Mucosa of stomach (tissue), 1 donor: ENCODE measurements around the gene ADCK2.
"Not testable (repeated sequence)": the region's sequence is repeated elsewhere in the genome, so short reads cannot be mapped to it uniquely, and the experiment has no call there.

Source experiments
- H3K27me3 ChIP-seq: one replicate; pipeline ENCODE4 v1.7.0; 2013; ENCODE audit warnings: mild to moderate bottlenecking, low read length; ENCODE audit not compliant: control insufficient read depth, insufficient read depth
- H3K36me3 ChIP-seq: one replicate; pipeline ENCODE4 v1.7.0; 2013; ENCODE audit warnings: low read length; ENCODE audit not compliant: control insufficient read depth, insufficient read depth
- H3K4me1 ChIP-seq: one replicate; pipeline ENCODE4 v1.7.0; 2013; ENCODE audit warnings: mild to moderate bottlenecking, low read length; ENCODE audit not compliant: control insufficient read depth, insufficient read depth
- H3K4me3 ChIP-seq: one replicate; pipeline ENCODE4 v1.7.0; 2013; ENCODE audit warnings: low read length
- H3K9ac ChIP-seq: one replicate; pipeline ENCODE4 v1.7.0; 2013; ENCODE audit warnings: mild to moderate bottlenecking, low read length, moderate library complexity
- H3K9me3 ChIP-seq: one replicate; pipeline ENCODE4 v1.7.0; 2013; ENCODE audit warnings: mild to moderate bottlenecking, low read length, moderate library complexity; ENCODE audit not compliant: control insufficient read depth
- donor health status: Pancreatic carcinoma.

The ADCK2 gene

GRCh38 chr7:140639366-140640053 is 33.2 kb upstream of the ADCK2 start:
- Histone ChIP-seq H3K9me3 (no peaks in the 10 kb centered on the region), H3K4me3 (no peak overlapping the region), H3K27me3 (peaks cover 50% of the 10 kb centered on the region), H3K4me1 (peaks cover 2% of the 10 kb centered on the region), H3K36me3 (no peaks in the 10 kb centered on the region), H3K9ac (peak overlapping the region; percentile 49)

GRCh38 chr7:140640060-140640637 is 32.6 kb upstream of the ADCK2 start:
- H3K4me3 ChIP-seq, result no peak overlapping the region
- H3K27me3 ChIP-seq, result peaks cover 50% of the 10 kb centered on the region
- no peaks in the 10 kb centered on the region for H3K36me3 ChIP-seq
- H3K9ac ChIP-seq, result peak overlapping the region; percentile 49
- peaks cover 2% of the 10 kb centered on the region for H3K4me1 ChIP-seq
- H3K9me3 ChIP-seq, result no peaks in the 10 kb centered on the region

DNA sequence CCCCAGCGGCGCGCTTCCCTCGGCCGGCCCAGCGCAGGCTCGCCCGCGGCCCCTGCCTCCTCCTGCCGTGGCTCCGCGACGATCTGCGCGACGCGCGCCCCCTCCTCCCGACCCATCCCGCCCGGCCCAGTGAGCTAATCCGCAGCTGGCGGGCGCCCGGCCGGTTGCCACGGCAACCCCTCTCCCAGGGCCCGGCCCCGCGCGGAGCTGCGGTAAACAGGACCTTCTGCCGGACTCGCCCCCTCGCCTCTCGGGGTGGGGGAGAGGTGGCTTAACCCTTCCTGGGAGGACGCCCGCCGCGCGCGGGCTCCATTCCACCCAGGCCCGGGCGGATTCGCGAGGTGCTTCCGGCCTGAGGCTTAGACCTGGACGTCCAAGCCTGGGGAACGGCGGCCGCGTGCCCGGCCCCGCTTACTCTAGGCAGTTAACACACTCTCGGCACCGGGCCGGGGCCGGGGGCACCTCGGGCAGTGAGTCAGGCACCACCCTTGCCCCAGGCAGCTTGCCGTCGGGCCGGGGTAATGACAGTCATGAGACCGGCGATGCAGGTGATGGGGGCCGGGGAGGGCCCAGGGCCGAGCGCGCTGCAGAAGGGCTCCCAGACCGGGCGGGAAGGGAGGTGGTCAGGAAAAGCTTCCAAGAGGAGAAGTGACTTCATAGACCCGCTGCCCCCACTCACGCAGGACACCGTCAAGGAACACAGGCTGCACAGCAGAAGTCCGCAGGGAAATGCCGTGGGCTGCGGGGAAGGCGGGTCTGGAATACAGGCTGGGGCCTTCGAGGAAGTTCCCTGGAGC is 31.8 kb upstream of the ADCK2 start, which contains the start of gene DENND2A:
DENND2A (minus strand) TSS at position 87 of the 797 bp plus-strand sequence. CDS start 38,416 bp downstream, outside the sequence.
- H3K9me3 ChIP-seq, result no peaks in the 10 kb centered on the region
- H3K27me3 ChIP-seq, result peaks cover 46% of the 10 kb centered on the region
- H3K9ac ChIP-seq, result peak within 1 kb of the TSS; percentile 53
- no peak within 1 kb of the TSS for H3K4me3 ChIP-seq
- H3K36me3 ChIP-seq, result no peaks in the 10 kb centered on the region
- H3K4me1 ChIP-seq, result peaks cover 2% of the 10 kb centered on the region

DNA sequence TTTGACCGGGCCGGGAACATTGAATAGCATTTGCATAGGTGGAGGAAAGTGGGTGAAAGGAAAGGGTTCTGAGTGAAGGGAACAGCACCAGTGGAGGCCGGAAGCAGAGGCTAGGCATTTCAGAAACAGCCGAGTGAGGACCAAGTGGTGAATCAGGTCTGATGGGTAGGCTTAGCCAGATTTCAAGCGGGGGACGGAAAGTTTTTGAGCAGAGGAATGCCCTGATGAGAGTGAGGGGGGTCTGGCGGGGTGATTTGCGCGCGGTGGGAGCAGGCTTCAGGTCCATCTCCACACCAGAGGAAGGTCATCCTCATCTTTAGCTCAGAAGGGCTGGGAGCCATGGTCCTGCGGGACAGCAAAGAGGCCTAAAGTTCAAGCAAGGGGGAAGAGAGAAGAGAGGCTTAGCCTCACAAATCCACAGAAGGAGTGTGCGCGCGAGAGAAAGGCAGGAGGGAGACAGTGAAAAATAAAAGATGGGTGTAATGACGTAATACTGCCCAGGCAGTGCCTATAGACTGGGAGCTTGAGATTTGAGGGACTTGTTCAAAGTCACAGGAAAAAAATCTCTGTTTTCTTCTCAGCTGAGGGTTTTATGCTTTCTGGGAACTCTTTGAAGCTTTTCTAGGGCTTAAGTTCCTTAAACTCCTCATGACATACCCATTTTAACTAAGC is 31.1 kb upstream of the ADCK2 start:
- Histone ChIP-seq H3K4me1 (peaks cover 2% of the 10 kb centered on the region), H3K4me3 (no peak overlapping the region), H3K36me3 (no peaks in the 10 kb centered on the region), H3K27me3 (peaks cover 47% of the 10 kb centered on the region), H3K9me3 (no peaks in the 10 kb centered on the region), H3K9ac (peak overlapping the region; percentile 53)

DNA sequence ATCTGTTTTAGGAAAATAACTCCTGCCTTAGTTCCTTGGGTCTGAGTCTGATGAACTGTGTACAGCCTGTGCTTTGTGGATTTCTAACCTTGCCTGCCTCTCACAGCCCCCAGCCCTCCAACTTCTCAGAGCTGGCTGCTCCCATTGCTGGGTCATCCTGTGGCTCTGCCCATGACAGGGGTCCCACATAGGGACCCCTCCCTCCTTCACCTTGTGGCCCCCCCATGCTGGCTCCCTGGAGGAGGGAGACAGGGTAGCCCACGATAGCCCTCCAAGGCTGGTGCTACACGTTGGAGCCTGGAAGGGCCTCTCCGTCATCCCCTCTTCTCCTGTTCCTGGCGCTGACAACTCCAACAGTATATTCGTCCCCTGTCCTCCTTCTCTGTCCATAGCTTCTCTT is 29.3 kb upstream of the ADCK2 start:
- H3K4me3 ChIP-seq, result no peak overlapping the region
- no peaks in the 10 kb centered on the region for H3K4me1 ChIP-seq
- no peaks in the 10 kb centered on the region for H3K36me3 ChIP-seq
- H3K9ac ChIP-seq, result no peak overlapping the region
- H3K9me3 ChIP-seq, result no peaks in the 10 kb centered on the region
- H3K27me3 ChIP-seq, result peaks cover 37% of the 10 kb centered on the region

DNA sequence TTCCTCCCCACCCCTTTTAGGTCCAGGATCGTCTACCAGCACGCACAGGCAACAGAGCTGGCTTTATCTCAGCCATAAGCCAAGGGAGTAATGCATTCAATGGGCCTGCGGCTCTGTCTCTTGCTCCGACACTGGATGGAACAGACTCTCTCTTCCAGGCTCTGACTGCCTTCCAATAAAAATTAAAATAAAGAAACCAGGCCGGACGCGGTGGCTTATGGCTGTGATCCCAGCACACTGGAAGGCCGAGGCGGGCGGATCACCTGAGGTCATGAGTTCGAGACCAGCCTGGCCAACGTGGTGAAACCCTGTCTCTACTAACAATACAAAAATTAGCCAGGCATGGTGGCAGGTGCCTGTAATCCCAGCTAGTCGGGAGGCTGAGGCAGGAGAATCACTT is 28.0 kb upstream of the ADCK2 start:
- not testable (repeated sequence) for H3K36me3 ChIP-seq, H3K4me3 ChIP-seq, H3K9me3 ChIP-seq, H3K4me1 ChIP-seq, H3K9ac ChIP-seq
- H3K27me3 ChIP-seq, result peaks cover 25% of the 10 kb centered on the region

- H3K4me1 ChIP-seq, result no peaks in the 10 kb centered on the region
- no peaks in the 10 kb centered on the region for H3K36me3 ChIP-seq
- no peak overlapping the region for H3K9ac ChIP-seq
- H3K9me3 ChIP-seq, result no peaks in the 10 kb centered on the region
- no peak overlapping the region for H3K4me3 ChIP-seq
- H3K27me3 ChIP-seq, result peaks cover 22% of the 10 kb centered on the region
Observed at GRCh38 chr7:140645166-140645900, 27.4 kb upstream of the ADCK2 start.

DNA sequence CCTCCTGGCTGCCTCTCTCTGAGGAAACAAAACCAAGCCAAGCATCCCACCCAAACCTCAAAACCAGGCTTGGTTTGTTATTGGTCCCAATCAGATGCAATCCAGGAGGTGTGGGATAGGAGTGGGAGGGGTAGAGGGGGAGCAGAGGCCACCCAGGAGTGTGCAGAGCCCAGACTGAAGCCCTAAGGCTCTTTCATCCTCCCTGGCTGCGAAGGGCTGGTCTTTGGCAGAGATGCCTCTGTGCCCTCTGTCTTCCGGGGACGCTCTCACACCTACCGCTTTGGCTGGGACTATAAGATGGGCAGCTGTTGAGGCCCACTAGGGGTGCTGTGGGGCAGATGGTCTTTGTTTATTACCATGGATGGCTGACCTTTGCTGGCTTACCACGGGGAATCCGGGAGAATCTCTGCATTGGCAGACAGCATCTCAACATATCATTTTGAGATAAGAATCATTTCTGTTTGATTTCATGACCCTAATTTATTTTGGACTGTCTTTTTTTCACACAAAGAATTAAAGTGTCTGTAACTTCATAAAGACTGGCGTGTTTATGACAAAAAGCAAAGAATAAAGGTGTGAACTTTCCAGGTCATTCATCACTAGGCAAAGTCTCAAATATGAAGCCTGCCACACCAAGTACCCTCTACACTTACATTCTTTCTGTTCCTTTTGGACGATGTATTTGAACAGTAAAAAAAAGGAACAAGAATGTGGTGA is 25.7 kb upstream of the ADCK2 start:
- H3K27me3 ChIP-seq, result peaks cover 8% of the 10 kb centered on the region
- H3K9me3 ChIP-seq, result no peaks in the 10 kb centered on the region
- H3K36me3 ChIP-seq, result no peaks in the 10 kb centered on the region
- no peaks in the 10 kb centered on the region for H3K4me1 ChIP-seq
- no peak overlapping the region for H3K4me3 ChIP-seq
- no peak overlapping the region for H3K9ac ChIP-seq

- Histone ChIP-seq H3K9me3 (no peaks in the 10 kb centered on the region), H3K9ac (no peak overlapping the region), H3K36me3 (no peaks in the 10 kb centered on the region), H3K4me1 (peaks cover 4% of the 10 kb centered on the region), H3K27me3 (peaks cover 4% of the 10 kb centered on the region), H3K4me3 (no peak overlapping the region)
Observed at GRCh38 chr7:140649556-140650205, 23.1 kb upstream of the ADCK2 start.

DNA sequence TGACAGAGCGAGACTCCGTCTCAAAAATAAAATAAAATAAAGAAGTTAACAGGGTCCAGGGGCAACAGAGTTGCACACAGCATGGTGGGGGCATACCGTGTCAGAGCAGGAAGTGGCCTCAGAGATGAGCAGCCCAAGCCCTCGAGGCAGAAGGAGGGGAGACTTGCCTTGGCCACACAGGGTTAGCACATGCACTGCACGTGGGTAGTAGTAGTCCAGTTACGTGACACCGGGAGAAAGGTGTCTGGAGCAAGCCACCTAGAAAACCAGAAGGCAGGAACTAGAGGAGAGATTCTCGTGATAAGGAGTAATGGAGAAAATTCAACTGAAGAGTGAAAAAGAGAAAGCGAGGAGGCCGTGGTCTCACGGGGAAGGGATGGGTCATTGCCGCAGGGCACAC is 22.4 kb upstream of the ADCK2 start:
- Histone ChIP-seq H3K4me1 (peaks cover 4% of the 10 kb centered on the region), H3K27me3 (peaks cover 4% of the 10 kb centered on the region), H3K36me3 (no peaks in the 10 kb centered on the region), H3K4me3 (no peak overlapping the region), H3K9ac (no peak overlapping the region), H3K9me3 (no peaks in the 10 kb centered on the region)
